NCI-H2171 (cell line): ENCODE data around the gene NEURL3.
"Not testable (repeated sequence)": the region's sequence is repeated elsewhere in the genome, so short reads cannot be mapped to it uniquely, and the experiment has no call there.

Experiments used
- DNase-seq: peaks from one replicate; lab custom pipeline; 2025; lab: John Stamatoyannopoulos, UW

NEURL3 gene

GRCh38 chr2:96506016-96506906 lies 1.1 kb upstream of the NEURL3 start:
- no peak for DNase-seq

GRCh38 chr2:96503637-96504243 lies 1.4 kb downstream of the NEURL3 start:
- no peak for DNase-seq

GRCh38 chr2:96502891-96503636 lies 2.1 kb downstream of the NEURL3 start:
- no peak for DNase-seq

GRCh38 chr2:96501886-96502810 lies 3.0 kb downstream of the NEURL3 start:
- no peak for DNase-seq

- no peak for DNase-seq
Observed at GRCh38 chr2:96501471-96501874, 3.7 kb downstream of the NEURL3 start.

- DNase-seq, result no peak
Observed at GRCh38 chr2:96500385-96501066, 4.6 kb downstream of the NEURL3 start.

- DNase-seq, result no peak
Observed at GRCh38 chr2:96499061-96499960, 5.8 kb downstream of the NEURL3 start.

GRCh38 chr2:96498611-96499010 lies 6.5 kb downstream of the NEURL3 start:
- DNase-seq, result not testable (repeated sequence)

GRCh38 chr2:96498021-96498431 lies 7.1 kb downstream of the NEURL3 start:
- no peak for DNase-seq

- DNase-seq, result no peak
Observed at GRCh38 chr2:96495982-96496629, 9.1 kb downstream of the NEURL3 start.

- no peak for DNase-seq
Observed at GRCh38 chr2:96494188-96494587, 11.0 kb downstream of the NEURL3 start.

- no peak for DNase-seq
Observed at GRCh38 chr2:96493072-96493471, 12.1 kb downstream of the NEURL3 start.

GRCh38 chr2:96491860-96492497 lies 13.2 kb downstream of the NEURL3 start:
- no peak for DNase-seq

- DNase-seq, result no peak
Observed at GRCh38 chr2:96489663-96490062, 15.5 kb downstream of the NEURL3 start.

GRCh38 chr2:96489261-96489660 lies 15.9 kb downstream of the NEURL3 start:
- no peak for DNase-seq

- no peak for DNase-seq
Observed at GRCh38 chr2:96486696-96487095, 18.5 kb downstream of the NEURL3 start.

GRCh38 chr2:96485751-96486651 lies 19.2 kb downstream of the NEURL3 start:
- DNase-seq, result no peak

- no peak for DNase-seq
Observed at GRCh38 chr2:96485350-96485749, 19.8 kb downstream of the NEURL3 start.
